K562 (cell line): Measurements from ENCODE around the gene GIPC3.

Experiments
- BRF1 ChIP-seq: IDR thresholded peaks from 3 replicates; pipeline ENCODE4 v1.6.1; 2011; ENCODE audit warnings: borderline replicate concordance, mild to moderate bottlenecking; ENCODE audit not compliant: insufficient read length; ENCODE audit errors: extremely low read depth
- CHD2 ChIP-seq: IDR thresholded peaks from 2 replicates; pipeline ENCODE4 v1.6.1; 2011; ENCODE audit warnings: low read depth, low read length
- FOXP1 ChIP-seq: sonication (generic); formaldehyde crosslinking; IDR thresholded peaks from 2 replicates; pipeline ENCODE4 v1.8.0; 2022; ENCODE audit warnings: mild to moderate bottlenecking, missing genetic modification reagents
- RBM15 ChIP-seq: fragments of 200-400 bp; formaldehyde crosslinking; IDR thresholded peaks from 2 replicates; pipeline ENCODE4 v1.6.1; 2018; ENCODE audit warnings: mild to moderate bottlenecking, low read length, moderate library complexity; ENCODE audit not compliant: insufficient read depth
- SPI1 ChIP-seq: IDR thresholded peaks from 2 replicates; pipeline ENCODE4 v1.6.1; 2011; ENCODE audit warnings: low read depth, low read length, control low read depth, borderline replicate concordance
- TAF1 ChIP-seq: IDR thresholded peaks from 2 replicates; pipeline ENCODE4 v1.6.1; 2011; ENCODE audit warnings: mild to moderate bottlenecking, low read length, moderate library complexity; ENCODE audit not compliant: insufficient read depth, control insufficient read depth, severe bottlenecking; ENCODE audit errors: extremely low read depth
- TBP ChIP-seq: optimal IDR thresholded peaks from 2 replicates; pipeline ENCODE3; 2011; ENCODE audit warnings: low read depth, low read length, improper control_type of control experiment
- TEAD1 ChIP-seq, 2 experiments: fragments of 450-650 bp in 1 of 2; sonication (generic) in 1 of 2; formaldehyde crosslinking; IDR thresholded peaks; 2 replicates each; pipeline versions ENCODE4 v1.4.0 to v1.8.0; 2020 to 2022; ENCODE audit warnings: mild to moderate bottlenecking in 2 of 2, missing genetic modification reagents in 1 of 2
- TF ChIP-seq, protein P1 (sequence below), 3 experiments: IDR thresholded peaks in 2 of 3; conservative IDR thresholded peaks in 1 of 3; 2 replicates each; pipeline ENCODE4 v1.5.1; 2011 to 2012; ENCODE audit warnings: low read length in 3 of 3, mild to moderate bottlenecking in 3 of 3, control low read depth in 2 of 3, improper control_type of control experiment in 1 of 3, inconsistent platforms in 1 of 3, low read depth in 1 of 3, mixed read lengths in 1 of 3, moderate library complexity in 1 of 3; ENCODE audit not compliant: insufficient read depth in 2 of 3

GRCh38 chr19:3621689-3622088 lies 36.4 kb downstream of the GIPC3 start:
- TF ChIP-seq RBM15 (no peak), TBP (no peak), SPI1 (no peak), CHD2 (no peak), FOXP1 (CRISPR knock-in tag) (no peak), BRF1 (no peak), TEAD1 (CRISPR knock-in tag; IDR thresholded peaks at IDR 0.05) (no peak), TAF1 (no peak)
- TF ChIP-seq, protein P1, sequence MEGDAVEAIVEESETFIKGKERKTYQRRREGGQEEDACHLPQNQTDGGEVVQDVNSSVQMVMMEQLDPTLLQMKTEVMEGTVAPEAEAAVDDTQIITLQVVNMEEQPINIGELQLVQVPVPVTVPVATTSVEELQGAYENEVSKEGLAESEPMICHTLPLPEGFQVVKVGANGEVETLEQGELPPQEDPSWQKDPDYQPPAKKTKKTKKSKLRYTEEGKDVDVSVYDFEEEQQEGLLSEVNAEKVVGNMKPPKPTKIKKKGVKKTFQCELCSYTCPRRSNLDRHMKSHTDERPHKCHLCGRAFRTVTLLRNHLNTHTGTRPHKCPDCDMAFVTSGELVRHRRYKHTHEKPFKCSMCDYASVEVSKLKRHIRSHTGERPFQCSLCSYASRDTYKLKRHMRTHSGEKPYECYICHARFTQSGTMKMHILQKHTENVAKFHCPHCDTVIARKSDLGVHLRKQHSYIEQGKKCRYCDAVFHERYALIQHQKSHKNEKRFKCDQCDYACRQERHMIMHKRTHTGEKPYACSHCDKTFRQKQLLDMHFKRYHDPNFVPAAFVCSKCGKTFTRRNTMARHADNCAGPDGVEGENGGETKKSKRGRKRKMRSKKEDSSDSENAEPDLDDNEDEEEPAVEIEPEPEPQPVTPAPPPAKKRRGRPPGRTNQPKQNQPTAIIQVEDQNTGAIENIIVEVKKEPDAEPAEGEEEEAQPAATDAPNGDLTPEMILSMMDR (IDR thresholded peaks at IDR 0.05 in 2 of 3, conservative IDR thresholded peaks at IDR 0.05 in 1 of 3; ENCODE audit: insufficient read depth in 2 of 3, low read depth in 1 of 3, low read length in 3 of 3) = no peak
